Epidermal melanocyte (primary cell): ENCODE measurements around the gene OXCT1.
"Not testable (repeated sequence)": the region's sequence is repeated elsewhere in the genome, so short reads cannot be mapped to it uniquely, and the experiment has no call there.

ENCODE experiments used
- DNase-seq: peaks from one replicate; pipeline ENCODE4 v3.0.0; 2011; ENCODE audit warnings: low spot score; ENCODE audit not compliant: insufficient read length

The OXCT1 gene

GRCh38 chr5:41778410-41778809, 91.8 kb downstream of the OXCT1 start:
- DNase-seq = no peak

- DNase-seq = no peak
Observed at GRCh38 chr5:41776435-41776834, 93.8 kb downstream of the OXCT1 start.

DNA sequence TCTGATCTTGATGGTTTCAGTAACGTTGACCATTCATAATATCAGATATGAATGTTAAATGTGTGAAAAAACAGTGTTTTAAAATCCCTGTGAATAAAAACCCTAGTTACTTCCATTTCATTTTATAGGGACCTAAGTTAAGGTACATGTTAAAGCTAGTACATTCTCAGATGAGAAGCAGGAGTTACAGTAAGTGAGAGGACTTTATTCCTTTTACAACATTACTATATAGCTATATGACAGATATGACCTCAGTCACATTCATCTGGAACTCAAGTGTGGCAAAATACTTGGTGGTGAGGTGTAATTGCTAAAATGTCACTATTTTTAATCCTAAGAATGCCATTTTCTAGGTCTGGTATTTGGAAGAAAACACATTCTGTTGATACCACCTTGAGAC, 96.4 kb downstream of the OXCT1 start:
- no peak for DNase-seq

GRCh38 chr5:41772785-41773442, 97.3 kb downstream of the OXCT1 start:
- no peak for DNase-seq

GRCh38 chr5:41772056-41772455, 98.2 kb downstream of the OXCT1 start:
- DNase-seq = no peak

DNA sequence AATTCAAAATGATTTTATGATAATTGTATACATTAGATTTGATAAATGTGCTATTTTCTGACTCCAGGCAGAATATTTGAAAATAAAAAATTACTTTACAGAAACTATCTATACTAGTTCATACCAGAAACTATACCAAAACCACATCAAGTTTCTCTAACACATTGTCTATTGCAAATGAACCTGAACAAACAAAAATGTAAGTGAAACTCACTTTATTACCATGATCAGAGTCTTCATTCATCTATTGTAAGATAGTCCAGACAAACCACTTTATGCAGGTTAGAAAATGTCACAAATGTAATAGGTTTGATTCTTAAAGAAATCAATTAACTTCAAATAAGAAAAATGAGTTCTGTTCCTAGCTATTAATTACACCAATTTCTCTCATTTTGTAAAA, 99.4 kb downstream of the OXCT1 start:
- DNase-seq = no peak

DNA sequence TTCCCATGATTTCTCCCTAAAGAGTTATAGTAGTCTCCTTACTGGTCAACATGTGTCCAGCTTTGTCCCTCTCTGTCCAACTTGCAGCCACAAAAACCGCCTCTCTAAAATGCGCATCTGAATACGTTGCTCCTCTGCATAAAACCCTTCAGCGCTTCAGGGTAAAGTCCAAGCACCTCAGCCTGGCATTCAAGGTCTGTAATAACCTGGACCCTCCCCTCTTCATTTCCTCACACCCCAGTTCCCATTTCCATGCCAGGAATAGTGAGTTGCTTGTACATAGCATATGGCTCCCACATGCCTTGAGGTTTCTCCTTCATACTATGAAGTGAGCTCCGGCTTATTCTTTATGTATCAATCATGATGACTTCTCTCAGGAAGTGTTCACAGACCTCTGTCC, 101.5 kb downstream of the OXCT1 start:
- DNase-seq = no peak

GRCh38 chr5:41764650-41765049, 105.6 kb downstream of the OXCT1 start:
- DNase-seq = no peak

DNA sequence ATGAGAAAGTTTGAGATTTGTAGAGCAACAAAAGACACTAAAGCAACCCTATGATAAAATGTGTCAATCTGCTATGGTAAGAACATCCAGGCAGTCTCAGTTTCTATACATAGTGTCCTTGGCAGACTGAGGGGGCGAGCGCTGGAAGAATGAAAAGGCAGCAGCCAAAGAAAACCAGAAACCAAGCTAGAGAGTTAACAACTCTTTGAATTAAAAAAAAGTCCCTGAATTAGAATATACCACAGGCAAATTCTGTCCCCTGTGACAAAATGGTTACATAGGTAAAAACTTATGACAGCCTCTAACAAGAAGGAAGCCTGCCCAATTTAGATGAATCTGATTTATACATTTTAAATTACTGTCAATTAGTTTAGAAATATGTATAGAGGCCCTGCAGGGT, 106.7 kb downstream of the OXCT1 start:
- DNase-seq = no peak

- no peak for DNase-seq
Observed at GRCh38 chr5:41763081-41763480, 107.1 kb downstream of the OXCT1 start.

GRCh38 chr5:41762426-41762825, 107.8 kb downstream of the OXCT1 start:
- DNase-seq = no peak

- no peak for DNase-seq
Observed at GRCh38 chr5:41761663-41762062, 108.6 kb downstream of the OXCT1 start.

DNA sequence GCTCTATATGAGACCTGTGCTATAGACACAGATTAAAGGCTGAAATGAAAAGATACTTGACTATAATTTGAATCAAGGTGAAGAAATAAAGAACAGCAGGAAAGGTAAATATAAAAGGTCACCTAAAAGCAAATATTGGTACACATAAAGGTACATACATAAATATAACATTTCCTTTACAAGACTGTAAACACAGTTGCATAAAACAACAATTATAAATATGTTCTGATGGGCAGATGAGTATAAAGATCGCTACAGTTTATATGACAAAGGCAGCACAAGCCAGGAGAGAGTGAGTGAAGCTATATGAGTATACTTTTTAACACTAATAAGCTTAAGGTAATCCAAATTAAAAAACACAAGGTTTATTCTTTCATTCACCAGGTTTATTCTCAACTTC, 114.5 kb downstream of the OXCT1 start:
- no peak for DNase-seq

- no peak for DNase-seq
Observed at GRCh38 chr5:41754857-41755256, 115.4 kb downstream of the OXCT1 start.

- no peak for DNase-seq
Observed at GRCh38 chr5:41751867-41752266, 118.4 kb downstream of the OXCT1 start.

DNA sequence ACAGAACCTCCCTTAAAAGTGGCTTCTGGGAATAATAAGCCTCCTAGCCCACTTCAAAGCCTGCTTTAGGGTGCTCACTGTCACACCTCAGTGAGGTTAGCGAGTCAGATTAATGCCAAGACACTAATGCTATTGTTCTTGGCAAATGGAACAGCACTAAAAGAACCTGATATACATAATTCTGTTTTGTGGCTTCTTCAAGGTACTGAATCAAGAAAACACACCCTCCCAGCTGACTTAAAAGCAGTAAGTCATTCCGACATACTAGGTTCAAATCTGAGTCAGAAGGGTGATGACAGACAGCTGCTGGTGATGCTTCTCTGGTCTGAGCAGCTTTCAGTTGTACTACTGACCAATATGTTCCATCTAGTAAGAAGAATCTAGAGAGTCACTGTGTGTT, 121.6 kb downstream of the OXCT1 start:
- no peak for DNase-seq

DNA sequence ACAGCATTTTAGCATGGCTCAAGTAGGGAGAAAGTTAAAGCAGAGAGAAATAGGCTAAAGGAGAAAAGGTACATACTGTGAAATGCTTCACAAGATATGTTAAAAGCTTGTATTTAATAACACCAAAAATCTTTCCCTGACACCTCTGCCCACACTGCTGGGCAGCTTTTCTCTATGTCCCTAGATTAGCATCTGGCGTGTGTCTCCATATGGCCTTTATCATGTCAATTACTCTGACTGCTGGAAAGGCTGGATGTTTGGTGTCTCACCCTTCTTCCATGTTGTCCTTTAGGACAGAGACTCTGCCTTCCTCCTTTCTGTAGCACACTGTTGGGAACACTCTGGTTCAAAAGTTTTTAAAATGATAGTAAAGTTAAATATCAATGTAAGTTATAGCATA, 122.5 kb downstream of the OXCT1 start:
- no peak for DNase-seq

- DNase-seq = no peak
Observed at GRCh38 chr5:41747301-41747700, 122.9 kb downstream of the OXCT1 start.

DNA sequence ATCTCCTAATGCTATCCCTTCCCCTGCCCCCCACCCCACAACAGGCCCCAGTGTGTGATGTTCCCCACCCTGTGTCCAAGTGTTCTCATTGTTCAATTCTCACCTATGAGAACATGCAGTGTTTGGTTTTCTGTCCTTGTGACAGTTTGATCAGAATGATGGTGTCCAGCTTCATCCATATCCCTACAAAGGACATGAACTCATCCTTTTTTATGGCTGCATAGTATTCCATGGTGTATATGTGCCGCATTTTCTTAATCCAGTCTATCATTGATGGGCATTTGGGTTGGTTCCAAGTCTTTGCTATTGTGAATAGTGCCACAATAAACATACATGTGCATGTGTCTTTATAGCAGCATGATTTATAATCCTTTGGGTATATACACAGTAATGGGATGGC, 127.6 kb downstream of the OXCT1 start:
- not testable (repeated sequence) for DNase-seq

GRCh38 chr5:41738710-41739354, 131.4 kb downstream of the OXCT1 start:
- DNase-seq = no peak

GRCh38 chr5:41736641-41737040, 133.6 kb downstream of the OXCT1 start:
- no peak for DNase-seq

- no peak for DNase-seq
Observed at GRCh38 chr5:41735213-41735612, 135.0 kb downstream of the OXCT1 start.

GRCh38 chr5:41729381-41729780, 140.8 kb downstream of the OXCT1 start:
- not testable (repeated sequence) for DNase-seq
